ENCODE data around the gene CACTIN.
"Not testable (repeated sequence)": the region's sequence is repeated elsewhere in the genome, so short reads cannot be mapped to it uniquely, and the experiment has no call there.

CACTIN gene

DNA sequence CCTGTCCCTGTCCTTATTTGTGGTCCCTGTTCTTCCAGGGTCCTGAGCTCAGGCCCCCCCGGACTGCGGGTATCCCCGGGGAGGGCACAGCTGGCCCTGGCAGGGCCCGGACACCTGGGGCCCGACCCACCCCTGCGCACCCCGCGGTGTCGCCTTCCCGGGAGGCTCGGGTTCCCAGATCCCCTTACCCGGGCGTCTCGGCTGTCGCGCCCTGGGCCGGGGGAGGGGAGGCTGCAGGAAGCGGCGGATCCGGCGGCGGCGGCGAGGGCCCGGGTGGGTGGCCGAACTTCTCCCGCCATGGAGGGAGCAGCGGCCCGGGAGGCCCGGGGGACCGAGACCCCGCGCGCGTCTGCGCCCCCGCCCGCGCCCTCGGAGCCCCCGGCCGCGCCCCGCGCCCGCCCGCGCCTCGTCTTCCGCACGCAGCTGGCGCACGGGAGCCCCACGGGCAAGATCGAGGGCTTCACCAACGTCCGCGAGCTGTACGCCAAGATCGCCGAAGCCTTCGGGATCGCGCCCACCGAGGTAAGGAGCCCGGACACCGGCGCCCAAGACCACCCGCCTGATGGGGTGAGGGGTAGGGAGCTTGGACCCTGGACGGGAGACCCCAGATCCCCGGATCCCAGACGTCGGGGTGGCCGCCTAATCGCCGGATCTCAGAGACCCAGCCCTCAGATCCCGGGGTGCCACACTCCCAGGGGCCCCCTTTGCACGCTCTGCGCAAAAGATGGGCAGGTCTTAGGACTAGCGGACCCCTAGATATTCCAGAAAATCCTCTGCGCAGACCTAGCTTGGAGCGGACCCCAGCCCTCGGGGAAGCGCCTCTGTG is 41.1 kb downstream of the CACTIN start, which contains the start of gene GIPC3:
TSS of gene GIPC3 (plus strand) at position 178 of the 826 bp plus-strand sequence. CDS start at position 298, 120 bp downstream.
- no peak for DNase-seq

DNA sequence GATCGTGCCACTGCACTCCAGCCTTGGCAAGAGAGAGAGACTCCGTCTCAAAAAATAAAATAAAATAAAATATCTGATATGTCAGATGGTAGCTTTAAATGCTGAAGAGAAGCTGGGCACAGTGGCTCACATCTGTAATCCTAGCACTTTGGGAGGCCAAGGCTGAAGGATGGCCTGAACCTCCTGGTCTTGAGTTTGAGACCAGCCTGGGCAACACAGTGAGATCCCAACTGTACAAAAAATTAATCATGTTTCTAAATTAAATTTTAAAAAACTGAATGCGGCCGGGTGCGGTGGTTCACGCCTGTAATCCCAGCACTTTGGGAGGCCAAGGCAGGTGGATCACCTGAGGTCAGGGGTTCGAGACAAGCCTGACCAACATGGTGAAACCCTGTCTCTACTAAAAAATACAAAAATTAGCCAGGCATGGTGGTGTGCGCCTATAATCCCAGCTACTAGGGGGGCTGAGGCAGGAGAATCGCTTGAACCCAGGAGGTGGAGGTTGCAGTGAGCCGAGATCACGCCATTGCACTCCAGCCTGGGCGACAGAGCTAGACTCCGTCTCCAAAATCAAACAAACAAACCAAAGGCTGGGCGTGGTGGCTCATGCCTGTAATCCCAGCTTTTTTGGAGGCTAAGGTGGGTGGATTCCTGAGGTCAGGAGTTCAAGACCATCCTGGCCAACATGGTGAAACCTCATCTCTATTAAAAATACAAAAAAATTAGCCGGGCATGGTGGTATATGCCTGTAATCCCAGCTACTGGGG is 42.4 kb downstream of the CACTIN start:
- not testable (repeated sequence) for DNase-seq

DNA sequence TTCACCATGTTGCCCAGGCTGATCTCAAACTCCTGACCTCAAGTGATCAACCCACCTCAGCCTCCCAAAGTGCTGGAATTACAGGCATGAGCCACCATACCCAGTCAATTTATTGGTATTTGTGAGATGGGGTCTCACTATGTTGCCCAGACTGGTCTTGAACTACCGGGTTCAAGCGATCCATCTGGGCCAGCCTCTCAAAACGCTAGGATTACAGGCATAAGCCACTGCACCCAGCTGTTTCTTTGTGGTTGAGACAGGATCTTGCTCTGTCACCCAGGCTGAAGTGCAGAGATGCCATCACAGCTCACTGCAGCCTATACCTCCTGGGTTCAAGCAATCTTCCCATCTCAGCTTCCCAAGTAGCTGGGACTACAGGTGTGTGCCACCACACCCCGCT is 44.8 kb downstream of the CACTIN start:
- not testable (repeated sequence) for DNase-seq

DNA sequence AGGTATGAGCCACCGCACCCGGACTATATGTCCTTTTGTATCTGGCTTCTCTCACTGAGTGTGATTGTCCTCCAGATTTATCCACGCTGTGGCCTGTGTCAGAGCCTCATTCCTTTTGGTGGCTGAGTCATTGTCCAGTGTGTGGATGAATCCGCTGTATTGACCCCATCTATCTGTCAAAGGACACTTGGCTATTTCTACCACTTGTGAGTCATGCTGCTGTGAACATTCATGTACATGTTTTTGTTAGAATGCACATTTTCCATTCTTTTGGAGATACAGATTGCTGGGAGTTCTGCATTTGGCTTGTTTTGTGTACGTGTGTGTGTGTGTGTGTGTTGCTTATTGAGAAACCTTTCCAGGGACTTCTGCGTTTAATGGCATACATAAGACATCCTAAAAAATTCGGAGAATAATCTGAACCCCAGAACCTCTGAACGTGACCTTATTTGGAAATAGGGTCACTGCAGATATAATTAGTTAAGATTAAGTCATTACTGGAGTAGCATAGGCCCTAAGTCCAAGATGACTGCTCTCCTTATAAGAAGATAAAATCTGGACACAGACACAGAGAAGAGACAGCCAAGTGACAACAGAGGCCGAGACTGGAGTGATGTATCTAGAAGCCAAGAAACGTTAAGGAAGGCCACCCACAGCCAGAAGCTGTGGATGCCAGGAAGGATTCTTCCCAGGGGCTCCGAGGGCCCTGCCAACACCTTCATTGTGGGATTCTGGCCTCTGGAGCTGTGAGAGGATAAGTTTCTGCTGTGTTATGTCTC is 46.2 kb downstream of the CACTIN start:
- DNase-seq: no peak

GRCh38 chr19:3578390-3578789 is 48.2 kb downstream of the CACTIN start:
- no peak for DNase-seq

- no peak for DNase-seq
These were observed 48.8 kb downstream of the CACTIN start for GRCh38 chr19:3577723-3578344.

- no peak for DNase-seq
These were observed 49.7 kb downstream of the CACTIN start for GRCh38 chr19:3576696-3577443.

DNA sequence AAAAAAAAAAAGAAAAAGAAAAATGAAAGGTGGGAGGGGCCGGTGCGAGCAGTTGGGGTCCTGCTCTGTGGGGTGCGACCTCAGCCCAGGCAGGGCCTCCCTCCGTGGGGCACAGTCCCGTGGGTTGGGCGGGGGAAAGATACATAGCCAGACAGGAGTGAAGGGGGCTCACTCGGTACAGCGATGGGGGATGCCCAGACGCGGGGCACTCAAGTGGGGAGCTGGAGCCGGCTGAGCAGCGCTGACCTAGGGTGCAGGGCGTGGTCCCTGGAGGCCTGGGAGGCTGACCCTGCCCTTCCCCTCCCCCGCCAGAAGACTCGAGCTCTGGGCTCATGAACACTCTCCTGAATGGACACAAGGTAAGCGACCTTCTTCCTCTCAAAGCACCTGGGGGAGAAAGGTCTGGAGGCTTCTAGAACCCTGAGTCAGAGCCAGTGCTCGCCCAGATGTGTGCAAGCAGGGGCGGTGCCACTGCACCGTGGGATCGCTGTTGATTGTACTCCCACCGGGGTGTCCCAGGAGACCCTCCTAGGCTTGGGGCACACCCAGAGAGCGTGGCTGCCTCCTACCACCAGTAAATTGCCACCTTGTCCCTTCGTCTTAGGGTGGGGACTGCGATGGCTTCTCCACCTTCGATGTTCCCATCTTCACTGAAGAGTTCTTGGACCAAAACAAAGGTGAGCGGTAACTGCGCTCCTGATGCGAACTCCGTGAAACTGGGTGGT is 50.5 kb downstream of the CACTIN start:
- DNase-seq: no peak

DNA sequence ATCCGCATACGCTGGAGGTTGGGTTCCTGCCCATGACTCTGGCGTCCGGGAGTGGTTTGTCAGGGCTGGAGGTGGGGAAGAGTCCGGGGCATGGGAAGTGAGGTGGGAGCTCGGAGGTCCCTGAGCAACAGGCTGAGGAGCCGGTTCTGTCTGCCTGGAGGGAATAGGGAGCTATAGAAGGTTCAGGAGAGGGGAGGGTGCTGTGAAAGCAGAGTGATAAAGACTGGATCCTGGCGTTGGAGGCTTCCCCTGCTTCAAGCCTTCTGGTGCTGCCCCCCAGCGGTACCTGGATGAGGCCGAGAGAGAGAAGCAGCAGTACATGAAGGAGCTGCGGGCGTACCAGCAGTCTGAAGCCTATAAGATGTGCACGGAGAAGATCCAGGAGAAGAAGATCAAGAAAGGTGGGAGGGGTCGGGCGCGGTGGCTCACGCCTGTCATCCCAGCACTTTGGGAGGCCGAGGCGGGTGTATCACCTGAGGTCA is 51.3 kb downstream of the CACTIN start:
- DNase-seq: no peak

DNA sequence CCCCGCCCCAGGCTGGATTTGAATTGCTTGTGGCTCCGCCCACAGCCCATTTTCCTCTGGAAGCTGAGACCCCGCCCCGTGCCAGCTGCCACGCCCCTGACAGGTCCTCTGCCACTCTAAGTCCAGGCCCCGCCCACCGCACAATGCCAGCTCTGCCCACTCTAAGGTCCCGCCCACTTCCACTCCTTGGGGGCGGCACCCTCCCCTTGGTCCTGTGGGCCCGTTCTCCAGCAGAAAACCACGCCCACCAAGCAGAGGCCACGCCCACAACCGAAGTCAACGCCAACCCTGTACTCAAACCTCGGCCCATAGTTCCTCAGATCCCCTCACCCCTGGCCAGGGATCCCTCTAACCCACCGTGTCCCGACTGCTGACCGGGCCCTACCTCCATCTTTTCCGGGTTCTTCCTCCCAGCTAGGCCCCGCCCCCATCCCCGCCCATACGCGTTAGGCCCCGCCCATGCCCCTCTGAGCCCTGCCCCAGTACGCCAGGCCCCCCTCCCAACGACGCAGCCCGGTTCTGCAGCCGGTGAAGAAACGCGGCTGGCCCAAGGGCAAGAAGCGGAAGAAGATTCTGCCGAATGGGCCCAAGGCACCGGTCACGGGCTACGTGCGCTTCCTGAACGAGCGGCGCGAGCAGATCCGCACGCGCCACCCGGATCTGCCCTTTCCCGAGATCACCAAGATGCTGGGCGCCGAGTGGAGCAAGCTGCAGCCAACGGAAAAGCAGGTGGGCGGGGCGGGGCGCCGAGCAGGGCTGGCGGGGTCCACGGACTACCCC is 52.5 kb downstream of the CACTIN start:
- peak; percentile 55 for DNase-seq

GRCh38 chr19:3573162-3573857 is 53.3 kb downstream of the CACTIN start:
- no peak for DNase-seq

DNA sequence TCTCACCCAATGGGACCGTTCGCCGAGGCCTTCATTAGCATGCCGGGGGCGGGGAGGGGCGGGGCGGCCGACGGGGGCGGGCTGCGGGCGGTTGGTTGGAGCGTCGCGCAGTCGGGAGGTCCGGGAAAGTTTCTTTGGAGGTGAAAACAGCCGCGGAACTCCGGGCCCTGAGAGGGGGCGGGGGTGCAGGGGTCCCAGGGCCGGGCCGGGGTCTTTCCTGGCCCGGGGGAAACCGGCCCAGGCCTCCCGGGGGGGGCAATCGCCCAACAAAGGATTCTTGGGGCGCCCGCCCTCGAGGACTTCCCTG is 53.8 kb downstream of the CACTIN start, which contains the start of gene HMG20B:
TSS of gene HMG20B (plus strand) at position 90 of the 307 bp plus-strand sequence. CDS start 366 bp downstream, outside the sequence.
- DNase-seq: no peak

GRCh38 chr19:3572132-3572854 is 54.3 kb downstream of the CACTIN start:
- peak; percentile 98 for DNase-seq

DNA sequence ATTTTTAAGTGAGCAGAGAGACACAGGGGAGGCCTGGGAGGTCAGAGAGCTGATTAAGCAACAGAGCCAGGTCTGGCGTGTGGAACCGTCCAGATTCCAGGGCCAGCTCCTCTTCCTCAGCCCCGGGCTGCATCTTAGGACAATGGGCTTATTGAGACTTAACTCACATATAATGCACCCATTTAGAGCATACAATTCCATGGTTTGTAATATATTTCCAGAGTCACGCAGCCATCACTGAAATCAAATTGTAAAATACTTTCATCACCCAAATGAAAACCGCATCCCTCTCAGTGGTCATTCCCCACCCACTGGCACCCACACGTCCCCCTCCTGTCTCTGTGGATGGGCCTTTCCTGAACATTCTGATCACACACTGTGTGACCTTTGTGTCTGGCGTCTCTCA is 56.0 kb downstream of the CACTIN start:
- no peak for DNase-seq

GRCh38 chr19:3570042-3570441 is 56.5 kb downstream of the CACTIN start:
- DNase-seq: not testable (repeated sequence)

DNA sequence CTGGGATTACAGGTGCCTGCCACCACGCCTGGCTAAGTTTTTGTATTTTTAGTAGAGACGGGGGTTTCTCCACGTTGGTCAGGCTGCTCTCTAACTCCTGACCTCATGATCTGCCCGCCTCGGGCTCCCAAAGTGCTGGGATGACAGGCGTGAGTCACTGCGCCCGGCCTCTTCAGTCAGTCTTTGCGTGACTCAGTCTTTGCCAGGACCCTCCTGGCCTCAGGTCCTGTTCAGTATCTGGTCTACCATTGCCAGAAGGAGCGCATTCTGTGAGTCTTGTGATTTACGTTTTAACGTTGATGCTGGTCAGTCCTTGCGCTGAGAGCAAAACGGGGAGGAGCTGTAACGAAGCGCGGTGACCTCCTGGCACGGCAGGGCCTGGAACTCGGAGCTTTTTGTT is 61.5 kb downstream of the CACTIN start:
- DNase-seq: no peak

GRCh38 chr19:3563709-3564524 is 62.7 kb downstream of the CACTIN start:
- no peak for DNase-seq

All from DMS 273 treated with DMSO at 0.1 percent for 48 hours (cell line).